Choroid plexus epithelial cell (primary cell): Measurements from ENCODE around the gene RAE1.
"Not testable (repeated sequence)": the region's sequence is repeated elsewhere in the genome, so short reads cannot be mapped to it uniquely, and the experiment has no call there.

Experiments used
- DNase-seq: peaks from one replicate; pipeline ENCODE4 v3.0.0-alpha.2; 2010; ENCODE audit warnings: low read depth
- H3K4me3 ChIP-seq: 2 replicates; pipeline ENCODE4 v1.5.1; 2011; ENCODE audit warnings: low read depth, mild to moderate bottlenecking, control low read depth, low read length, moderate library complexity
- TF ChIP-seq, protein P1 (sequence below): conservative IDR thresholded peaks from 2 replicates; pipeline ENCODE4 v1.5.1; 2011; ENCODE audit warnings: low read depth, mild to moderate bottlenecking, control low read depth, inconsistent platforms, low read length, moderate library complexity

The RAE1 gene

DNA sequence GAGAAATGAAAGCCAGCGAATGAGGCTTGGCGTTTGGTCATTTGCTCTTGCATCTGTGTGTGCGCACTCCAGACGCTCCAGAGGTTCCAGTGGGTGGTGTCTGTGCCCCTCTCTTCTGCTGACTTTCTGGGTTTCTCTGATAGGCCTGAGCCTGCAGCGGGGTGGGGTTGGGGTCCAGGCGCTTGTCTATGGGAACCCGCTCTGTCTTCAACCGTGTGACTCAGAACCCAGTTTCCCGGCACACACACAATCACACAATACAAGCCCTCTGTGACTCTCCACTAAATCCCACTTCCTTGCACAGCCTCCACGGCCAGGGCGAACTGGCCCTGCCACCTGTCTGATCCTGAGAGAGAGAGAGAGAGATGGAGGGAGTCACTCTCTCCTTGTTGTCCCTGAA, 64.7 kb downstream of the RAE1 start:
- DNase-seq, result no peak
- TF ChIP-seq, protein P1, sequence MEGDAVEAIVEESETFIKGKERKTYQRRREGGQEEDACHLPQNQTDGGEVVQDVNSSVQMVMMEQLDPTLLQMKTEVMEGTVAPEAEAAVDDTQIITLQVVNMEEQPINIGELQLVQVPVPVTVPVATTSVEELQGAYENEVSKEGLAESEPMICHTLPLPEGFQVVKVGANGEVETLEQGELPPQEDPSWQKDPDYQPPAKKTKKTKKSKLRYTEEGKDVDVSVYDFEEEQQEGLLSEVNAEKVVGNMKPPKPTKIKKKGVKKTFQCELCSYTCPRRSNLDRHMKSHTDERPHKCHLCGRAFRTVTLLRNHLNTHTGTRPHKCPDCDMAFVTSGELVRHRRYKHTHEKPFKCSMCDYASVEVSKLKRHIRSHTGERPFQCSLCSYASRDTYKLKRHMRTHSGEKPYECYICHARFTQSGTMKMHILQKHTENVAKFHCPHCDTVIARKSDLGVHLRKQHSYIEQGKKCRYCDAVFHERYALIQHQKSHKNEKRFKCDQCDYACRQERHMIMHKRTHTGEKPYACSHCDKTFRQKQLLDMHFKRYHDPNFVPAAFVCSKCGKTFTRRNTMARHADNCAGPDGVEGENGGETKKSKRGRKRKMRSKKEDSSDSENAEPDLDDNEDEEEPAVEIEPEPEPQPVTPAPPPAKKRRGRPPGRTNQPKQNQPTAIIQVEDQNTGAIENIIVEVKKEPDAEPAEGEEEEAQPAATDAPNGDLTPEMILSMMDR, result no peak
- no peak overlapping the region for H3K4me3 ChIP-seq

DNA sequence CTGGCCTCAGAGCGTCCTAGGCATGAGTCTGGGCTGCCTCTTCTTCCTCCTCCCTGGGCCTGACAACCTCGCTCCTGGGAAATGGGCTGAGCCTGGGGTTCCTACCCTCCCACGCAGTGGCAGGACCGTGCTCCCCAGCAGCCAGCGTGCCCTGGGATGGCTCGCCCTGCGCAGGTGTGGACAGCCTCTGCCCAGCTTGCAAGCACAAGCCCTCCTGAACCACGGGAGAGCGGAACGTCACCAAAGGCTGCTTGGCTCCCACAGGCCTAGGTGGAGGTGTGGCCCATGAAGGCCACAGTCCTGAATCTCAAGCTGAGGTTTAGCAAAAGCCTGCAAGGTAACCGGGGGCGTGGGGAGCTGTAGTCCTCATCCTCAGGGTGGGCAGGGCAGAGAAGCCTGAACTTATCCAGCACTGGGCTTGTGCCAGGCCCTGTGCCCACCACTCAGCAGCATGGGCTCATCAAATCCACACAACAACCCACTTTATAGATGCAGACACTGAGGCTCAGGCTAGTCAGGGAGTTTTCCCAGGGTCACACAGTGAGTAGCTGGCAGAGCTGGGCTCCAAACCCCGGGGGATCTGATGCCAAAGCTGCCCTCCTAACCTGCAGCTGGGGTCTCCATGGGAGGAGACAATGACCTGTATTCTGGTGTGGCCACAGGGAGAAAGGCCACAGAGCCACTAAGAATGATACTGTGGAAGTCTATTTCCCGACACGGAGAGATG, 65.4 kb downstream of the RAE1 start:
- no peak overlapping the region for H3K4me3 ChIP-seq
- DNase-seq, result no peak
- TF ChIP-seq, protein P1, result no peak

DNA sequence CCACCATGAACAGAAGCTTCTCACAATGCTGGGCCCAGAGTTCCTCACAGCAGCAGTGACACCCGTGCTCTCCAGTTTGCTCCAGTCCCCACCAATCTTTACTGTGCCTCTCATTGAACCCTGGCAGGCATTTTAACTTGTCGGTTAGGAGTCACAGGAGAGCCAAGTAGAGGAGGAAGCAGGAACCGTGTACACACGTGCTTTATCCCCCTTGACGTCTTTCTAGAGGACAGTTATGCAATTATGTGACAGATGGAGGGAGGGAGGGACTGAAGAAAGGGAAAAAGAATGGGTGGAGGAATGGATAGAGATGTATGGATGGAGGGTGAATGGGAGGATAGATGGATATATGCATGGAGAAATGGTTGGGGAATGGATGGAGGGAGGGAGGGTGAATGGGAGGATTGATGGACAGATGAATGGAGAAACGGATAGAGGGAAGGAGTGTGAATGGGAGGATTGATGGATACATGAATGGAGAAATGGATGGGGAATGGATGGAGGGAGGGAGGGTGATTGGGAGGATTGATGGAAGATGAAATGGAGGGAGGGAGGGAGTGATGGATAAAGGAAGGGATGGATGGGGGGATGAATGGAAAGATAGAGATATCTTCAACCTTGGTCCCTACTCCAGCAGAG, 66.1 kb downstream of the RAE1 start:
- DNase-seq, result no peak
- H3K4me3 ChIP-seq, result no peak overlapping the region
- TF ChIP-seq, protein P1, result no peak

DNA sequence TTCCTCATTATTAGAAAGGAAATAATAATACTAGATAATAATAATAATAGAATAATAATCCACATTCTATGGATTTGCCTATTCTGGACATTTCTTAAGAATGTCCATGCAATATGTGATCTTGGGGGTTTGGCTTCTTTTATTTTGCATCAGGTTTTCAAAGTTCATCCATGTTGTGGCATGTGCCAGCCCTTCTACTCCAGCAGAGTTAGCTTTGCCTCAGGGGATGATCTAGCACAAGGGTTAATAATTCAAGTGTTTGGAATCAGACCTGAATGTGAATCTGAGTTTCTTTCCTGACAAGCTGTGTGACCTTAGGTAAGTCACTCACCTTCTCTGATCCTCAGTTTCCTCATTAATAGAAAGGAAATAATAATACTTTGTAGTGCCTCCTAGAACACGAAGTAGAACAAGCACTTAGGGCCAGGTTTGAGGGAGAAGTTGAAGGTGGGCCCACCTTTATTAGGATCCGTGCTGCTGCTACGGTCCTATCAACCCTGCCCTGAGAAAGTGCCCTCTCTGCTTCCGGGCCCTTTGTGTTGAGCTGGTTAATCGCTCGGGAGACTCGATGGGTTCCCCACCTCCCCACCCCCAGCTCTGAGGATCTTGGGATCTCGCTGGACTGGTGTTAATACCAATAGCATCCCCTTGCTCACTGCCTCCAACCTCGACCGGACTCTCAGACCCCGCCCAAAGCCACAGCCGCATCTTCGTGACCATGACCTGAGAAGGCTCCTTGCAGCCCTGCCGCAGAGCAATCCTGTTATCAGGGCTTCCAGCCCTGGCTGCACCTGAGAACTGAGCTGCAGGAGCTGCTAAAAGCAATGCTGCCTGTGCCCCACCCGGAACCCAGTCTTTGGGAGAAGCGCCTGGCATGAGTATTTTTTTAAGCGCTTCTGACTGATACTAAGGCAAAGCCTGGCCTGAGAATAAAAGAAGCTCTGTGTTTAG, 67.0 kb downstream of the RAE1 start:
- no peak for DNase-seq
- TF ChIP-seq, protein P1, result no peak
- no peak overlapping the region for H3K4me3 ChIP-seq

DNA sequence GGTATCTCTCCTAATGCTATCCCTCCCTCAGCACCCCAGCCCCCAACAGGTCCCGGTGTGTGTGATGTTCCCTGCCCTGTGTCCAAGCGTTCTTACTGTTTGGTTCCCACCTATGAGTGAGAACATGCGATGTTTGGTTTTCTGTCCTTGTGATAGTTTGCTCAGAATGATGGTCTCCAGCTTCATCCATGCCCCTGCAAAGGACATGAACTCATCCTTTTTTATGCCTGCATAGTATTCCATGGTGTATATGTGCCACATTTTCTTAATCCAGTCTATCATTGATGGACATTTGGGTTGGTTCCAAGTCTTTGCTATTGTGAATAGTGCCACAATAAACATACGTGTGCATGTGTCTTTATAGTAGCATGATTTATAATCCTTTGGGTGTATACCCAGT, 68.4 kb downstream of the RAE1 start:
- not testable (repeated sequence) for DNase-seq, H3K4me3 ChIP-seq

DNA sequence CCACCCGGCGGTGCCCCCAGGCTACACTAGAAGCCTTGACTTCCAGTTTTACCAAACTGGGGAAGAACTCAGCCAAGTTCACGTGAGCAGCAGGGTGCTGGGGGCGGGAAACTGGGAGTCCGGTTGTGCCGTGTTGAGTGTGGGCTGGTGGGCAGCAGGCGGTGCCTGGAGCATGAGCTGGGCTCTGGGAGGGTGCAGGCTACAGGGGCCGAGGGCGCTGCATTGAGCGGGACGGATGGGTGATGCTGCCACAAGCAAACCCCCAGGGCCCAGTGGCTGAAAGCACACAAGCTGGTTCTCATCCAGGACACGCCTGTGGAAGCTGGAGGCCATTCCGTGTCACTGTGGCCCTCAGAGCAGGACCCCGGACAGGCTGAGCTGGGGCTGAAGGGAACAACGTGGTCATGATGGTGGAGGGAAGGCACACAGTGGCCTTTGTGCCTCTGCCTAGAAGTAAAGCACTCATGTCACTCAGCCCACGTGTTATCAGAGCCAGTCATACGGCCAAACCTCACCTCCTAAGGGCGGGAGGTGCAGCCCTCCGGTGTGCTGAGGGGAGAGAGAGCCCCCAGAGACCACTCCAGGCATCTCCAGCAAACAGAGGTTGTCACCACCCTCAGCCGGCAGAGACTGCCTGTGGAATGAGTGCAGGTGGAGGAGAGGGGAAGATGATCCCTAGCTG, 69.7 kb downstream of the RAE1 start:
- no peak overlapping the region for H3K4me3 ChIP-seq
- TF ChIP-seq, protein P1, result no peak
- DNase-seq, result no peak
